WI38 (cell line): Measurements from ENCODE around the gene ACTR6.

Source experiments
- H3K4me3 ChIP-seq: 2 replicates; pipeline ENCODE4 v1.5.1; 2011; ENCODE audit warnings: low read depth, mild to moderate bottlenecking, control low read depth, low read length
- TF ChIP-seq, protein P1 (sequence below): IDR thresholded peaks from 2 replicates; pipeline ENCODE4 v1.5.1; 2012; ENCODE audit warnings: low read depth, mild to moderate bottlenecking, control low read depth, low read length

Gene ACTR6

GRCh38 chr12:100268835-100269564, 68.4 kb downstream of the ACTR6 start:
- TF ChIP-seq, protein P1, sequence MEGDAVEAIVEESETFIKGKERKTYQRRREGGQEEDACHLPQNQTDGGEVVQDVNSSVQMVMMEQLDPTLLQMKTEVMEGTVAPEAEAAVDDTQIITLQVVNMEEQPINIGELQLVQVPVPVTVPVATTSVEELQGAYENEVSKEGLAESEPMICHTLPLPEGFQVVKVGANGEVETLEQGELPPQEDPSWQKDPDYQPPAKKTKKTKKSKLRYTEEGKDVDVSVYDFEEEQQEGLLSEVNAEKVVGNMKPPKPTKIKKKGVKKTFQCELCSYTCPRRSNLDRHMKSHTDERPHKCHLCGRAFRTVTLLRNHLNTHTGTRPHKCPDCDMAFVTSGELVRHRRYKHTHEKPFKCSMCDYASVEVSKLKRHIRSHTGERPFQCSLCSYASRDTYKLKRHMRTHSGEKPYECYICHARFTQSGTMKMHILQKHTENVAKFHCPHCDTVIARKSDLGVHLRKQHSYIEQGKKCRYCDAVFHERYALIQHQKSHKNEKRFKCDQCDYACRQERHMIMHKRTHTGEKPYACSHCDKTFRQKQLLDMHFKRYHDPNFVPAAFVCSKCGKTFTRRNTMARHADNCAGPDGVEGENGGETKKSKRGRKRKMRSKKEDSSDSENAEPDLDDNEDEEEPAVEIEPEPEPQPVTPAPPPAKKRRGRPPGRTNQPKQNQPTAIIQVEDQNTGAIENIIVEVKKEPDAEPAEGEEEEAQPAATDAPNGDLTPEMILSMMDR: no peak
- H3K4me3 ChIP-seq: peak overlapping the region; percentile 77

DNA sequence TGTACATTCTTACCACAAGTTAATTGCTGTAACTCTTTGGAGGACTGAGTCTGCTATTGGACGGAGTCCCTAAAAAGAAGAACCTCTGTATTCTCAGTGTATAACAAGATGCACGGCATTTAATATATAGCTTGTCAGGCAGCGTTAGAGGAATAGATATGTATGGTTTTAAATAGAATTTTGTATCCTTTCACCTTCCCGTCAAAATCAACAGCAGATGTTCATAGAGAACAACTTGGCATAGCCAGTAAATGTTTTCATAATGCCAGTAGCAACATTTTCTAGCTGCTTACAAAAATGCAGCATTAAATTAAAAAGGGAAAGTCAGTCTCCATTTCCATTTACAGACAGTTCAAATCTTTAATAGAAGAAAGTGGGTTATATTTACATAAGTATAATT, 73.2 kb downstream of the ACTR6 start:
- TF ChIP-seq, protein P1: no peak
- no peak overlapping the region for H3K4me3 ChIP-seq
